ENCODE measurements around the gene ARSG. TPM values are rescaled to one million over a fixed set of nuclear protein-coding genes. Genes with fewer than 3 reads are reported as not detected.
A peak's percentile ranks its signal among the peaks of the same experiment; 100 is the strongest.

ARSG gene
- total and polyA plus RNA-seq, 2 of the 13 experiments (the other 11 are each of a cell fraction or from before 2014, with no cell fraction given): 3.7 to 15.2 TPM

DNA sequence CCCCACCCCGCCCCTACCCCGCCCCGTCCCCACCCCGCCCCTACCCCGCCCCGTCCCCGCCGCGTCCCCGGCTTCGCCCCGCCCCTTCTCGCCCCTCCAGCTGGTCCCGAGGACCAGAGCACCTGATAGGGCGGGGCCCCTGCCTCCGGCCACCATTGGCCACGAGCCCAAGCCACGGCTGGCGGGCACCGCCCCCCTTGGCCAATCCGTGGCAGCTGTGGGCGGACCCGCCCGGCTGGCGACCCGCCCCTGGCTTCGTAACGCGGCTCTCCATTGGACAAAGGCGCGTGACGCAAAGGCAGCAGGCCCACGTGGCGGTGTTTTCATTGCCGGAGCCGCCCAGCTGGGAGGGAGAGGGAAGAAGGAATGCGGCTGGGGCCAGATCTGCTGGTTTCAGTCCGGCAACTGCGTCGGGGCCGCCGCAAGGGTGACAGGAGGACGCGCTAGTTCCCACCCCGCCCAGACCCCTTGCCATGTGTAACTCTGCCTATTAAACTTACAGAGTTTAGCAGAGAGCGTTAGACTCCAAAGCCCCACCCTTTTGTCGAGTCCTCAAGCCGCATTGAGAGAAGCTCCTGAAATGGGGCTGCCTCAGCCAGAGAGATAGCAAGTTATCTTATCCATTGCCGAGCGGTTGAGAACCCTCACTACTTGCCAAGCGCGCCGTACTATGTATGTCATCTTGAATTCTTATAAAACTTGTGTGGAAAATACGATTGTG lies 166.4 kb downstream of the ARSG start (continued):
- TF ChIP-seq, protein P1, sequence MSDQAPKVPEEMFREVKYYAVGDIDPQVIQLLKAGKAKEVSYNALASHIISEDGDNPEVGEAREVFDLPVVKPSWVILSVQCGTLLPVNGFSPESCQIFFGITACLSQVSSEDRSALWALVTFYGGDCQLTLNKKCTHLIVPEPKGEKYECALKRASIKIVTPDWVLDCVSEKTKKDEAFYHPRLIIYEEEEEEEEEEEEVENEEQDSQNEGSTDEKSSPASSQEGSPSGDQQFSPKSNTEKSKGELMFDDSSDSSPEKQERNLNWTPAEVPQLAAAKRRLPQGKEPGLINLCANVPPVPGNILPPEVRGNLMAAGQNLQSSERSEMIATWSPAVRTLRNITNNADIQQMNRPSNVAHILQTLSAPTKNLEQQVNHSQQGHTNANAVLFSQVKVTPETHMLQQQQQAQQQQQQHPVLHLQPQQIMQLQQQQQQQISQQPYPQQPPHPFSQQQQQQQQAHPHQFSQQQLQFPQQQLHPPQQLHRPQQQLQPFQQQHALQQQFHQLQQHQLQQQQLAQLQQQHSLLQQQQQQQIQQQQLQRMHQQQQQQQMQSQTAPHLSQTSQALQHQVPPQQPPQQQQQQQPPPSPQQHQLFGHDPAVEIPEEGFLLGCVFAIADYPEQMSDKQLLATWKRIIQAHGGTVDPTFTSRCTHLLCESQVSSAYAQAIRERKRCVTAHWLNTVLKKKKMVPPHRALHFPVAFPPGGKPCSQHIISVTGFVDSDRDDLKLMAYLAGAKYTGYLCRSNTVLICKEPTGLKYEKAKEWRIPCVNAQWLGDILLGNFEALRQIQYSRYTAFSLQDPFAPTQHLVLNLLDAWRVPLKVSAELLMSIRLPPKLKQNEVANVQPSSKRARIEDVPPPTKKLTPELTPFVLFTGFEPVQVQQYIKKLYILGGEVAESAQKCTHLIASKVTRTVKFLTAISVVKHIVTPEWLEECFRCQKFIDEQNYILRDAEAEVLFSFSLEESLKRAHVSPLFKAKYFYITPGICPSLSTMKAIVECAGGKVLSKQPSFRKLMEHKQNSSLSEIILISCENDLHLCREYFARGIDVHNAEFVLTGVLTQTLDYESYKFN (CRISPR knock-in tag; conservative IDR thresholded peaks at IDR 0.05): peak; percentile 53
- TF ChIP-seq, protein P2, sequence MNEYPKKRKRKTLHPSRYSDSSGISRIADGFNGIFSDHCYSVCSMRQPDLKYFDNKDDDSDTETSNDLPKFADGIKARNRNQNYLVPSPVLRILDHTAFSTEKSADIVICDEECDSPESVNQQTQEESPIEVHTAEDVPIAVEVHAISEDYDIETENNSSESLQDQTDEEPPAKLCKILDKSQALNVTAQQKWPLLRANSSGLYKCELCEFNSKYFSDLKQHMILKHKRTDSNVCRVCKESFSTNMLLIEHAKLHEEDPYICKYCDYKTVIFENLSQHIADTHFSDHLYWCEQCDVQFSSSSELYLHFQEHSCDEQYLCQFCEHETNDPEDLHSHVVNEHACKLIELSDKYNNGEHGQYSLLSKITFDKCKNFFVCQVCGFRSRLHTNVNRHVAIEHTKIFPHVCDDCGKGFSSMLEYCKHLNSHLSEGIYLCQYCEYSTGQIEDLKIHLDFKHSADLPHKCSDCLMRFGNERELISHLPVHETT (CRISPR knock-in tag; conservative IDR thresholded peaks at IDR 0.05): peak; percentile 17; the same call in 1 of the 2 replicates
- TF ChIP-seq PLRG1 (conservative IDR thresholded peaks at IDR 0.05) (no peak), SMYD3 (CRISPR knock-in tag; IDR thresholded peaks at IDR 0.05) (no peak), HMGA1 (CRISPR knock-in tag; conservative IDR thresholded peaks at IDR 0.05) (no peak), SATB2 (CRISPR knock-in tag; IDR thresholded peaks at IDR 0.05) (0 out of 2 replicates have a peak, but pooled peaks have one; percentile 45), SRF (IDR thresholded peaks at IDR 0.05; ENCODE audit: low read depth, low read length) (no peak), ZNF225 (CRISPR knock-in tag; IDR thresholded peaks at IDR 0.05) (0 out of 2 replicates have a peak, but pooled peaks have one; percentile 66), FOXP1 (IDR thresholded peaks at IDR 0.05) (no peak), FOXP1 (CRISPR knock-in tag; IDR thresholded peaks at IDR 0.05) (peak; percentile 32; the same call in 1 of the 2 replicates), ZFP41 (CRISPR knock-in tag; IDR thresholded peaks at IDR 0.05; ENCODE audit: borderline replicate concordance) (no peak), SP5 (CRISPR knock-in tag; IDR thresholded peaks at IDR 0.05; ENCODE audit: borderline replicate concordance, low read depth) (peak; percentile 72), TCF12 (IDR thresholded peaks at IDR 0.05) (no peak), TCF12 (CRISPR knock-in tag; IDR thresholded peaks at IDR 0.05) (0 out of 2 replicates have a peak, but pooled peaks have one; percentile 42), ZBTB7A (CRISPR knock-in tag; IDR thresholded peaks at IDR 0.05) (no peak), ZIK1 (CRISPR knock-in tag; IDR thresholded peaks at IDR 0.05; ENCODE audit: borderline replicate concordance, low read depth) (no peak), ZFP36L2 (CRISPR knock-in tag; IDR thresholded peaks at IDR 0.05) (no peak), ZNF546 (CRISPR knock-in tag; conservative IDR thresholded peaks at IDR 0.05) (no peak), ZNF501 (CRISPR knock-in tag; IDR thresholded peaks at IDR 0.05) (peak; percentile 71; the same call in 1 of the 2 replicates), HIVEP1 (CRISPR knock-in tag; IDR thresholded peaks at IDR 0.05) (peak; percentile 82)
- TF ChIP-seq, protein P3, sequence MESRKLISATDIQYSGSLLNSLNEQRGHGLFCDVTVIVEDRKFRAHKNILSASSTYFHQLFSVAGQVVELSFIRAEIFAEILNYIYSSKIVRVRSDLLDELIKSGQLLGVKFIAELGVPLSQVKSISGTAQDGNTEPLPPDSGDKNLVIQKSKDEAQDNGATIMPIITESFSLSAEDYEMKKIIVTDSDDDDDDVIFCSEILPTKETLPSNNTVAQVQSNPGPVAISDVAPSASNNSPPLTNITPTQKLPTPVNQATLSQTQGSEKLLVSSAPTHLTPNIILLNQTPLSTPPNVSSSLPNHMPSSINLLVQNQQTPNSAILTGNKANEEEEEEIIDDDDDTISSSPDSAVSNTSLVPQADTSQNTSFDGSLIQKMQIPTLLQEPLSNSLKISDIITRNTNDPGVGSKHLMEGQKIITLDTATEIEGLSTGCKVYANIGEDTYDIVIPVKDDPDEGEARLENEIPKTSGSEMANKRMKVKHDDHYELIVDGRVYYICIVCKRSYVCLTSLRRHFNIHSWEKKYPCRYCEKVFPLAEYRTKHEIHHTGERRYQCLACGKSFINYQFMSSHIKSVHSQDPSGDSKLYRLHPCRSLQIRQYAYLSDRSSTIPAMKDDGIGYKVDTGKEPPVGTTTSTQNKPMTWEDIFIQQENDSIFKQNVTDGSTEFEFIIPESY (CRISPR knock-in tag; IDR thresholded peaks at IDR 0.05): 0 out of 2 replicates have a peak, but pooled peaks have one; percentile 11
- TF ChIP-seq, protein P4, sequence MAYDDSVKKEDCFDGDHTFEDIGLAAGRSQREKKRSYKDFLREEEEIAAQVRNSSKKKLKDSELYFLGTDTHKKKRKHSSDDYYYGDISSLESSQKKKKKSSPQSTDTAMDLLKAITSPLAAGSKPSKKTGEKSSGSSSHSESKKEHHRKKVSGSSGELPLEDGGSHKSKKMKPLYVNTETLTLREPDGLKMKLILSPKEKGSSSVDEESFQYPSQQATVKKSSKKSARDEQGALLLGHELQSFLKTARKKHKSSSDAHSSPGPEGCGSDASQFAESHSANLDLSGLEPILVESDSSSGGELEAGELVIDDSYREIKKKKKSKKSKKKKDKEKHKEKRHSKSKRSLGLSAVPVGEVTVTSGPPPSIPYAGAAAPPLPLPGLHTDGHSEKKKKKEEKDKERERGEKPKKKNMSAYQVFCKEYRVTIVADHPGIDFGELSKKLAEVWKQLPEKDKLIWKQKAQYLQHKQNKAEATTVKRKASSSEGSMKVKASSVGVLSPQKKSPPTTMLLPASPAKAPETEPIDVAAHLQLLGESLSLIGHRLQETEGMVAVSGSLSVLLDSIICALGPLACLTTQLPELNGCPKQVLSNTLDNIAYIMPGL (CRISPR knock-in tag; IDR thresholded peaks at IDR 0.05; ENCODE audit: borderline replicate concordance in 1 of 2, low read depth in 1 of 2): peak in 1 of 2 experiments; percentile 53; a peak in 2 of 4 replicates
